ENCODE measurements around the gene SLC6A13. TPM values are rescaled to one million over a fixed set of nuclear protein-coding genes. Genes with fewer than 3 reads are reported as not detected.

Gene SLC6A13
- total and polyA plus RNA-seq, 2 of the 13 experiments (the other 11 are each of a cell fraction or from before 2014, with no cell fraction given): 0.05 to 0.15 TPM

- no peak for TF ChIP-seq ZBTB34 (CRISPR knock-in tag; IDR thresholded peaks at IDR 0.05)
- TF ChIP-seq ZNF850 (CRISPR knock-in tag; conservative IDR thresholded peaks at IDR 0.05): no peak
- TF ChIP-seq FLYWCH1 (CRISPR knock-in tag; IDR thresholded peaks at IDR 0.05): no peak
- peak; percentile 56 for TF ChIP-seq ZBTB33 (CRISPR knock-in tag; IDR thresholded peaks at IDR 0.05)
- no peak for TF ChIP-seq ARID2 (CRISPR knock-in tag; IDR thresholded peaks at IDR 0.05; ENCODE audit: borderline replicate concordance)
- no peak for TF ChIP-seq HOXA5 (CRISPR knock-in tag; IDR thresholded peaks at IDR 0.05)
- peak; percentile 44 for TF ChIP-seq PAXIP1 (CRISPR knock-in tag; conservative IDR thresholded peaks at IDR 0.05)
- TF ChIP-seq ZNF556 (CRISPR knock-in tag; IDR thresholded peaks at IDR 0.05; ENCODE audit: borderline replicate concordance): 0 out of 2 replicates have a peak, but pooled peaks have one; percentile 30
- 0 out of 2 replicates have a peak, but pooled peaks have one; percentile 48 for TF ChIP-seq MAZ (IDR thresholded peaks at IDR 0.05; ENCODE audit: borderline replicate concordance, low read depth, low read length)
- TF ChIP-seq MAZ (CRISPR knock-in tag; IDR thresholded peaks at IDR 0.05; ENCODE audit: low read depth): peak; percentile 63
- TF ChIP-seq POGZ (CRISPR knock-in tag; IDR thresholded peaks at IDR 0.05): 0 out of 2 replicates have a peak, but pooled peaks have one; percentile 17
- peak; percentile 62; the same call in 1 of the 2 replicates for TF ChIP-seq ERF (CRISPR knock-in tag; IDR thresholded peaks at IDR 0.05)
- no peak for TF ChIP-seq AHR (CRISPR knock-in tag; IDR thresholded peaks at IDR 0.05)
- no peak for TF ChIP-seq NFRKB (IDR thresholded peaks at IDR 0.05)
- TF ChIP-seq, protein P1, sequence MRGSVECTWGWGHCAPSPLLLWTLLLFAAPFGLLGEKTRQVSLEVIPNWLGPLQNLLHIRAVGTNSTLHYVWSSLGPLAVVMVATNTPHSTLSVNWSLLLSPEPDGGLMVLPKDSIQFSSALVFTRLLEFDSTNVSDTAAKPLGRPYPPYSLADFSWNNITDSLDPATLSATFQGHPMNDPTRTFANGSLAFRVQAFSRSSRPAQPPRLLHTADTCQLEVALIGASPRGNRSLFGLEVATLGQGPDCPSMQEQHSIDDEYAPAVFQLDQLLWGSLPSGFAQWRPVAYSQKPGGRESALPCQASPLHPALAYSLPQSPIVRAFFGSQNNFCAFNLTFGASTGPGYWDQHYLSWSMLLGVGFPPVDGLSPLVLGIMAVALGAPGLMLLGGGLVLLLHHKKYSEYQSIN (CRISPR knock-in tag; IDR thresholded peaks at IDR 0.05; ENCODE audit: borderline replicate concordance): no peak
- TF ChIP-seq ZBTB38 (CRISPR knock-in tag; IDR thresholded peaks at IDR 0.05): 0 out of 2 replicates have a peak, but pooled peaks have one; percentile 35
- peak; percentile 38; the same call in 1 of the 2 replicates for TF ChIP-seq ZNF331 (CRISPR knock-in tag; IDR thresholded peaks at IDR 0.05)
- TF ChIP-seq, protein P2, sequence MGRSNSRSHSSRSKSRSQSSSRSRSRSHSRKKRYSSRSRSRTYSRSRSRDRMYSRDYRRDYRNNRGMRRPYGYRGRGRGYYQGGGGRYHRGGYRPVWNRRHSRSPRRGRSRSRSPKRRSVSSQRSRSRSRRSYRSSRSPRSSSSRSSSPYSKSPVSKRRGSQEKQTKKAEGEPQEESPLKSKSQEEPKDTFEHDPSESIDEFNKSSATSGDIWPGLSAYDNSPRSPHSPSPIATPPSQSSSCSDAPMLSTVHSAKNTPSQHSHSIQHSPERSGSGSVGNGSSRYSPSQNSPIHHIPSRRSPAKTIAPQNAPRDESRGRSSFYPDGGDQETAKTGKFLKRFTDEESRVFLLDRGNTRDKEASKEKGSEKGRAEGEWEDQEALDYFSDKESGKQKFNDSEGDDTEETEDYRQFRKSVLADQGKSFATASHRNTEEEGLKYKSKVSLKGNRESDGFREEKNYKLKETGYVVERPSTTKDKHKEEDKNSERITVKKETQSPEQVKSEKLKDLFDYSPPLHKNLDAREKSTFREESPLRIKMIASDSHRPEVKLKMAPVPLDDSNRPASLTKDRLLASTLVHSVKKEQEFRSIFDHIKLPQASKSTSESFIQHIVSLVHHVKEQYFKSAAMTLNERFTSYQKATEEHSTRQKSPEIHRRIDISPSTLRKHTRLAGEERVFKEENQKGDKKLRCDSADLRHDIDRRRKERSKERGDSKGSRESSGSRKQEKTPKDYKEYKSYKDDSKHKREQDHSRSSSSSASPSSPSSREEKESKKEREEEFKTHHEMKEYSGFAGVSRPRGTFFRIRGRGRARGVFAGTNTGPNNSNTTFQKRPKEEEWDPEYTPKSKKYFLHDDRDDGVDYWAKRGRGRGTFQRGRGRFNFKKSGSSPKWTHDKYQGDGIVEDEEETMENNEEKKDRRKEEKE (IDR thresholded peaks at IDR 0.05): no peak
- peak; percentile 63; the same call in 1 of the 2 replicates for TF ChIP-seq ZBTB20 (CRISPR knock-in tag; IDR thresholded peaks at IDR 0.05; ENCODE audit: borderline replicate concordance, low read depth)
- no peak for TF ChIP-seq ZNF776 (CRISPR knock-in tag; IDR thresholded peaks at IDR 0.05)
These were observed 42.7 kb downstream of the SLC6A13 start (continued) for GRCh38 chr12:219891-220352.
